Mesothelial cell of epicardium (in vitro differentiated cells): ENCODE data around the gene TAS1R2. TPM values are rescaled to one million over a fixed set of nuclear protein-coding genes. Genes with fewer than 3 reads are reported as not detected.
"Not testable (repeated sequence)": the region's sequence is repeated elsewhere in the genome, so short reads cannot be mapped to it uniquely, and the experiment has no call there.

Experiments
- DNase-seq, 2 experiments: peaks; one replicate each; pipeline ENCODE4 v3.0.0; 2021; ENCODE audit warnings: low spot score in 2 of 2; ENCODE audit not compliant: unreplicated experiment in 2 of 2
- H3K27ac Mint-ChIP-seq: 2 replicates; pipeline ENCODE4 v1.8.0; 2021; ENCODE audit warnings: mixed read lengths
- H3K27me3 Mint-ChIP-seq: 2 replicates; pipeline ENCODE4 v1.8.0; 2021; ENCODE audit warnings: low read depth, mixed read lengths
- H3K36me3 Mint-ChIP-seq: 2 replicates; pipeline ENCODE4 v1.8.0; 2021; ENCODE audit warnings: mixed read lengths
- H3K4me1 Mint-ChIP-seq: 2 replicates; pipeline ENCODE4 v1.8.0; 2021; ENCODE audit warnings: mixed read lengths
- H3K4me3 Mint-ChIP-seq: 2 replicates; pipeline ENCODE4 v1.8.0; 2021; ENCODE audit warnings: mild to moderate bottlenecking, moderate library complexity, mixed read lengths
- H3K9me3 Mint-ChIP-seq: 2 replicates; pipeline ENCODE4 v1.8.0; 2021; ENCODE audit warnings: mixed read lengths
- total RNA-seq: library from RNA; stranded (reverse); gene quantifications from 3 replicates; pipeline ENCODE4 v1.2.1, GENCODE V29; 2021
- TF ChIP-seq, protein P1 (sequence below): fragments of 200-600 bp; sonication (generic); IDR thresholded peaks from one replicate; pipeline ENCODE4 v1.5.0; 2021; ENCODE audit warnings: antibody characterized with exemption; ENCODE audit not compliant: unreplicated experiment

The TAS1R2 gene
- total RNA-seq, 1 donor from 2014 or later, result not detected

DNA sequence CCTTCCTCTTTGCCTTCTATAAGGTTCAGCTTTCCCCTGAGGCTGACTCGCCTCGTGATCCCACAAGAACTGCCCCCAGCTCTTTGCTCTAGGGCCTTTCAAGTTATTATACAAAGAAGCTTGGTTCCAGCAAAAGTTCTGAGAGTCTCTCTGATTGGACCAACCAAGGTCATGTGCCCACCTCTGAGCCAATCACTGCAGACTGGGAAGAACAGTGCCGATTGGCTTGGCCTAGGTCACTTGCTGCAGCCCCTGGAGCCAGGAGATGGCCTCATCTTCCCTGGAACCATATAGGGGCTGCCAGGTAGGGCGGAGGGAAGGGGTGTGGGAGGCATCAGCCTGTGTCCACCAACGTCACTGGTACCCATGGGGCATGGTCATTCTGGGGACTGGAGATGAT lies 22.8 kb downstream of the TAS1R2 start:
- Mint-ChIP-seq H3K36me3 (no peaks in the 10 kb centered on the region), H3K9me3 (no peaks in the 10 kb centered on the region), H3K4me1 (no peaks in the 10 kb centered on the region), H3K4me3 (no peak overlapping the region), H3K27ac (no peak overlapping the region), H3K27me3 (peaks cover 35% of the 10 kb centered on the region)
- no peak for DNase-seq
- TF ChIP-seq, protein P1, sequence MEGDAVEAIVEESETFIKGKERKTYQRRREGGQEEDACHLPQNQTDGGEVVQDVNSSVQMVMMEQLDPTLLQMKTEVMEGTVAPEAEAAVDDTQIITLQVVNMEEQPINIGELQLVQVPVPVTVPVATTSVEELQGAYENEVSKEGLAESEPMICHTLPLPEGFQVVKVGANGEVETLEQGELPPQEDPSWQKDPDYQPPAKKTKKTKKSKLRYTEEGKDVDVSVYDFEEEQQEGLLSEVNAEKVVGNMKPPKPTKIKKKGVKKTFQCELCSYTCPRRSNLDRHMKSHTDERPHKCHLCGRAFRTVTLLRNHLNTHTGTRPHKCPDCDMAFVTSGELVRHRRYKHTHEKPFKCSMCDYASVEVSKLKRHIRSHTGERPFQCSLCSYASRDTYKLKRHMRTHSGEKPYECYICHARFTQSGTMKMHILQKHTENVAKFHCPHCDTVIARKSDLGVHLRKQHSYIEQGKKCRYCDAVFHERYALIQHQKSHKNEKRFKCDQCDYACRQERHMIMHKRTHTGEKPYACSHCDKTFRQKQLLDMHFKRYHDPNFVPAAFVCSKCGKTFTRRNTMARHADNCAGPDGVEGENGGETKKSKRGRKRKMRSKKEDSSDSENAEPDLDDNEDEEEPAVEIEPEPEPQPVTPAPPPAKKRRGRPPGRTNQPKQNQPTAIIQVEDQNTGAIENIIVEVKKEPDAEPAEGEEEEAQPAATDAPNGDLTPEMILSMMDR, result no peak

DNA sequence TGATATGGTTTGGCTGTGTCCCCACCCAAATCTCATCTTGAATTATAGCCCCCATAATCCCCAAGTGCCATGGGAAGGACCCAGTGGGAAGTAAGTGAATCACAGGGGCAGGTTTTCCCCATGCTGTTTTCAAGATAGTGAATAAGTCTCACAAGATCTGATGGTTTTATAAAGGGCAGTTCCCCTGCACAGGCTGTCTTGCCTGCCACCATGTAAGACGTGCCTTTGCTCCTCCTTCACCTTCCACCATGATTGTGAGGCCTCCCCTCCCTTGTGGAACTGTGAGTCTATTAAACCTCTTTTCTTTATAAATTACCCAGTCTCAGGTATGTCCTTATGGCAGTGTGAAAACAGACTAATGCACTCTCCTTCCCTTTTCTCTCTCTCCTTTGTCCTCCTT lies 27.1 kb downstream of the TAS1R2 start:
- not testable (repeated sequence) for DNase-seq, H3K4me1 Mint-ChIP-seq, H3K9me3 Mint-ChIP-seq, H3K27ac Mint-ChIP-seq, H3K4me3 Mint-ChIP-seq, H3K36me3 Mint-ChIP-seq
- H3K27me3 Mint-ChIP-seq, result peaks cover 19% of the 10 kb centered on the region

DNA sequence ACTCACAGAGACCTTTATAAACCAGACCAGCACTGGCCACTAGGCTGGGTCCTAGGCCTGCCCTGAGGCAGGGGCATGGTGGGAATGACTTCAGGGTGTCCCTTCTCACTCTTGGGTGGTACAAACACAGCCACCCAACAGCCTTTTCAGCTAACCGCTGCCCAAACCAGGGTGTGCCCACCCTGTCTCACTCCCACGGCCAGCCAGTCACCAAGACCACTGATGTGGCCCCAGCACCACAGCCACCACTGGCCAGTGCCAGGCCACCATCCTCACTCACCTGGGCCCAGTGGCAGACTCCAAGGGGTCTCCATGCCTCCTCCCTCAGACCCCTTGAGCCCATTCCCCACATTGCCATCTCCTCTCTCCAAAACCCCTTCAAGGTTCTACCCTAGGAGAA lies 27.8 kb downstream of the TAS1R2 start:
- no peak for DNase-seq
- no peak overlapping the region for H3K27ac Mint-ChIP-seq
- TF ChIP-seq, protein P1, result no peak
- H3K27me3 Mint-ChIP-seq, result peaks cover 14% of the 10 kb centered on the region
- H3K4me1 Mint-ChIP-seq, result no peaks in the 10 kb centered on the region
- H3K9me3 Mint-ChIP-seq, result peaks cover 8% of the 10 kb centered on the region
- no peak overlapping the region for H3K4me3 Mint-ChIP-seq
- H3K36me3 Mint-ChIP-seq, result no peaks in the 10 kb centered on the region

DNA sequence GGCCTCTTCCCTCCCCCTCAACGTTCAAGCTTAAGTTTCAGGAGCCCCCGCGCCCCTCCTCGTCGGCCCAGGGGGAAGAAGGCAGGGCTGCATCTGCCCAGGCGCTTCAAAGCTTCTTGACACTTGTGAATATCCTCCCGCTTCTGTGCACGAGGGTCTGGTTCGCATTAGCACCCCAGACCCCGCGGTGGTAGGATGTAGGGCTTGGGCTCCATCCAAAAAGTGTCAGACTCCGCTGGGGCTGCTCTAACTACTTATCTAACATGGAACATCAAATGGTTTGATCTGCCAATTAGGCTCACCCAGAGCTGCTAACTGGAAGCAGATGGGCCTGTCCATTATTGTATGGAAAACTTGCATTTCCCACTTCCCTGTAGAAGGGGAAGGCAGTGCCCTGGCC lies 28.9 kb downstream of the TAS1R2 start:
- TF ChIP-seq, protein P1, result no peak
- no peaks in the 10 kb centered on the region for H3K36me3 Mint-ChIP-seq
- peaks cover 13% of the 10 kb centered on the region for H3K9me3 Mint-ChIP-seq
- H3K27ac Mint-ChIP-seq, result no peak overlapping the region
- H3K4me3 Mint-ChIP-seq, result no peak overlapping the region
- no peak for DNase-seq
- peaks cover 20% of the 10 kb centered on the region for H3K27me3 Mint-ChIP-seq
- H3K4me1 Mint-ChIP-seq, result no peaks in the 10 kb centered on the region

DNA sequence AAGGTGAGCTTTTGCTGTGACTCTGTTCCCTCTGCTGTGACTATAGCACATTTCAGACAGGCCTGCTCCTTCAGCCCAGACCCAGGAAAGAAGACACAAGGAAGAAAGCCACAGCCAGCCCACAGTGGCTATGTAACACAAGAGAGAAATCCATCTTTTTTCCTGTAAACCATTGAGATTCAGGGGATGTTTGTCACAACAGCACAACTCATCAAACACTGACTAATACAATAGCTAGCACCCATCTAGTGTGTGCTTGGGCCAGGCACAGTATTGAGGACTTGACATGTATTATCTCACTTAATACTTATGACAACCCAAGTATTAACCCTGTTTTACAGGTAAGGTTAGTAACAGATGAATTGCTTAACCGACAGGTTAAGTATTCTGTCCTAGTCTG lies 29.8 kb downstream of the TAS1R2 start:
- no peak overlapping the region for H3K27ac Mint-ChIP-seq
- no peak overlapping the region for H3K4me3 Mint-ChIP-seq
- H3K9me3 Mint-ChIP-seq, result peaks cover 14% of the 10 kb centered on the region
- peaks cover 20% of the 10 kb centered on the region for H3K27me3 Mint-ChIP-seq
- DNase-seq, result no peak
- H3K4me1 Mint-ChIP-seq, result no peaks in the 10 kb centered on the region
- TF ChIP-seq, protein P1, result no peak
- no peaks in the 10 kb centered on the region for H3K36me3 Mint-ChIP-seq

DNA sequence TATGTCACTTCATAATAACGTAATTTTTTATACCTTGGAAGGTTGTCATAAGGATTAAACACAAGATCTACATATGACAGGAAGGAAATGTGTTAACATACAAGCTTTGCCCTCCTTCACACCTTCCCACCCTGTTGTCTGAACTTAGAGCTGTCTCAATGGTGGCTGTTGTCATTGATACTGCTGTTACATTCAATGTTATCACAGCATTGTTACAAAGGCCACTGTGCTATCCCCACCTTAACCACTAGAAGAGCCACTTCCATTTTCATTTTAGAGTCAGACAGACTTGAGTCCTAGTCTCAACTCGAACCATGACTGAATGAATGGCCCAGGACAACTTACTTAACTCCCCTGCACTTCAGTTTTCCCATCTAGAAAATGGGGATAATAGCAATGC lies 31.2 kb downstream of the TAS1R2 start:
- H3K4me1 Mint-ChIP-seq, result no peaks in the 10 kb centered on the region
- peaks cover 29% of the 10 kb centered on the region for H3K27me3 Mint-ChIP-seq
- TF ChIP-seq, protein P1, result no peak
- no peaks in the 10 kb centered on the region for H3K36me3 Mint-ChIP-seq
- H3K4me3 Mint-ChIP-seq, result no peak overlapping the region
- peaks cover 14% of the 10 kb centered on the region for H3K9me3 Mint-ChIP-seq
- DNase-seq, result no peak
- no peak overlapping the region for H3K27ac Mint-ChIP-seq
